NT2/D1 (cell line): Measurements from ENCODE around the gene CLEC19A.

ENCODE experiments used
- DNase-seq: peaks from one replicate; pipeline ENCODE4 v3.0.0-alpha.2; 2011; ENCODE audit warnings: low read depth, low spot score
- H3K27me3 ChIP-seq: 2 replicates; pipeline ENCODE4 v1.6.0; 2011; ENCODE audit warnings: mild to moderate bottlenecking; ENCODE audit not compliant: insufficient read length, insufficient read depth
- H3K36me3 ChIP-seq: 2 replicates; pipeline ENCODE4 v1.6.1; 2011; ENCODE audit warnings: mild to moderate bottlenecking, low read length, mixed read lengths; ENCODE audit not compliant: insufficient read depth, insufficient read length
- H3K4me1 ChIP-seq: 2 replicates; pipeline ENCODE4 v1.5.1; 2011; ENCODE audit not compliant: insufficient read depth, insufficient read length
- H3K4me3 ChIP-seq: 2 replicates; pipeline ENCODE4 v1.5.1; 2011; ENCODE audit warnings: low read depth; ENCODE audit not compliant: insufficient read length
- H3K9ac ChIP-seq: 2 replicates; pipeline ENCODE4 v1.6.0; 2011; ENCODE audit warnings: low read depth; ENCODE audit not compliant: insufficient read length
- H3K9me3 ChIP-seq: 2 replicates; pipeline ENCODE4 v1.5.1; 2011; ENCODE audit warnings: mild to moderate bottlenecking, low read length; ENCODE audit not compliant: insufficient read depth
- SUZ12 ChIP-seq: IDR thresholded peaks from 2 replicates; pipeline ENCODE4 v1.6.1; 2011; ENCODE audit not compliant: insufficient read length, insufficient read depth; ENCODE audit errors: extremely low read depth
- YY1 ChIP-seq: IDR thresholded peaks from 2 replicates; pipeline ENCODE4 v1.6.1; 2011; ENCODE audit not compliant: insufficient read length, insufficient read depth
- ZNF274 ChIP-seq: IDR thresholded peaks from 2 replicates; pipeline ENCODE4 v1.6.1; 2011; ENCODE audit warnings: mild to moderate bottlenecking, low read depth, low read length

Gene CLEC19A

DNA sequence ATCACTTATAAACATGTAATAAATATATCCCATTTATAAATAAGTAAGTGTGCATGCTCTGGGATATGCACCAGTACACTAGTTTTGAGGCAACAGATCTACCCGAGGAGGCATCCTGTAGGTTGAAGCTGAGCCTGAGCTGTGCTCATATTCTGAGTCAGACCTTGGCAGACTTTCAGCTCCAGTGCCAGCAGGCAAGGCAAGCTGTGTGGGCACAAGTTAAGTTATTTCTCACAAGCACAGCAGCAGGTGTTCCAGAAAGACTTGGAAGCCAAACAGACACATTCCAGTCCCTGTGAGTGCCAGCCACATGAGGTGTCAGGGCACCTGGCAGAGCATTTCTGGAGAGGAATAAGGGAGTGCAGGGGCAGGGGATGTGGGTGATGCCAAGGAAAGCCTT lies 1.3 kb upstream of the CLEC19A start:
- Histone ChIP-seq H3K27me3 (no peaks in the 10 kb centered on the region), H3K9me3 (peaks cover 7% of the 10 kb centered on the region), H3K4me1 (peaks cover 14% of the 10 kb centered on the region), H3K36me3 (no peaks in the 10 kb centered on the region), H3K4me3 (no peak overlapping the region), H3K9ac (no peak overlapping the region)
- no peak for TF ChIP-seq YY1
- no peak for TF ChIP-seq ZNF274
- TF ChIP-seq SUZ12: no peak
- DNase-seq: no peak

DNA sequence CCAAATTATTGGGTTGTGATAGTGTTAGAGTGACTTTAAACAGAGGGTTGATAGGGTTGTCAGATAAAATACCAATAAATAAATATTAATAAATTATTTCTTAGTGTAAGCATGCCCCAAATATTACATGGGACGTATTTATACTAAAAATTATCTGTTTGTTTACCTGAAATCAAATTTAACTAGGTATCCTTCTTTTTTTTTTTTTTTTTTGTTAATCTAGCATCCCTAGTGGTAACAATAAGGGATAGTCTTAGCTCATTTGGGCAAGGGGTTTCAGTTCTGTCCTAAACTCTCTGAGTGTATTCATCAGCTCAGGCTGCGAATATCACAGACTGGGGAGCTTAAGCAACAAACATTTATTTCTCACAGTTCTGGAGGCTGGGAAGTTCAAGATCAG lies 1.3 kb downstream of the CLEC19A start:
- Histone ChIP-seq H3K36me3 (no peaks in the 10 kb centered on the region), H3K27me3 (no peaks in the 10 kb centered on the region), H3K4me3 (no peak overlapping the region), H3K4me1 (peaks cover 22% of the 10 kb centered on the region), H3K9ac (no peak overlapping the region), H3K9me3 (no peaks in the 10 kb centered on the region)
- no peak for TF ChIP-seq ZNF274
- no peak for TF ChIP-seq YY1
- no peak for TF ChIP-seq SUZ12
- DNase-seq: no peak

DNA sequence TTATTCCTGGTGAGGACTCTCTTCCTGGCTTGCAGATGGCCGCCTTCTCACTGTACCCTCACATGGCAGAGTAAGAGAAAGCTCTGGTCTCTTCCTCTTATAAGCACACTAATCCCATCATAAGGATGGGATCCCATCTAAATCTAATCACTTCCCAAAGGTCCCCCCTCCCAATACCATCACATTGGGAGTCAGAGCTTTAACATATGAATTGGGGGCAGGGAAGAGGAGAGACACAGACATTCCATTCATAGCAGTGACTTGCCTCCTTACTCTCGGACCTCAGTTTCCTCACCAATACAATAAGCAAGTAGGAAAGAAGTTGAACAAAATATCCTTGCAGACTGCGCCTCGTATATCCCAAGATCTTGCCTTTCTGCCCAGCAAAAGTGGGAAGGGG lies 1.7 kb downstream of the CLEC19A start:
- DNase-seq: peak; percentile 63
- H3K9ac ChIP-seq: peak overlapping the region; percentile 11
- TF ChIP-seq YY1 (no peak), SUZ12 (no peak), ZNF274 (no peak)
- H3K36me3 ChIP-seq: no peaks in the 10 kb centered on the region
- no peaks in the 10 kb centered on the region for H3K27me3 ChIP-seq
- H3K4me3 ChIP-seq: no peak overlapping the region
- peaks cover 22% of the 10 kb centered on the region for H3K4me1 ChIP-seq
- H3K9me3 ChIP-seq: no peaks in the 10 kb centered on the region

DNA sequence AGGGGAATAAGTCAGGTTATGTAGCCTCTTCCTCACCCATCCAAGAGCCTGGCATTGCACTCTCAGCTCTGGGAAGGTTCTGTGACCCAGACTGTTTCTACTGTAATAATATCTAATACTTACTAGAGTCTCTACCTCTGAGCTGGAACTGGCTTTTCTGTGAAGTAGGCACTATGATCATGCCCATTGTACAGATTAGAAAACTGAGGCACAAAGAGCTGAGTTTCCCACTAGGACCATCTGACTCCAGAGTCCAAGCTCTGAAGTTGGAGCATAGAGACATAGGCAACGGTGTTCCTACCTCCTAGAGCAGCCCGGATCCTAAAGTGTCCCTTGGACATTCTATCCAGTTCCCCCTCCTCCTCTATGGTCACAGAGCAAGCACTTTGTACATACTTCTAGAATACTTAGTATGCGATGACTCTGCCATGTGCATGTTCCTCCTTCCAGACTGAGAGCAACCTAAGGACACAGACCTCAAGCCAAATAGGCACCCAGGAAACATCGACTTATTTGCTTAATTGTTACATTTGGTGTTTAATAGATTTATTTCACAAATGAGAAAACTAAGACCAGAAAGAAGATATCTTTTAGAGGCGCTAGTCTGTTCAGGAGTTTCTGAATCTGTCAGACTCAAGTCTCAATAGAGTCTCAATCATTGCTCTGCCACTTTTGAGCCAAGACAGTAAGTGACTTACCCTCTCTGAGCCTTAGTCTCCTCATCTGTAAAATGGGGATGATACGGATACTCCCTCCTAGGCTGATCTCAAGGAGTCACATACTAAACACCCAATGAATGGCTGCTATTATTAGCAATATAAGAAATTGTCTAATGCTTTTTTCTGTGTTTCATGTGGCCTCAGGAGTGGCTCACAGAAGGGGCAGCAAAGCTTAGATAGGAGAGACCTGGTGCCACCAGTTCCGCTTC lies 3.6 kb downstream of the CLEC19A start:
- Histone ChIP-seq H3K4me1 (peaks cover 22% of the 10 kb centered on the region), H3K9ac (peak overlapping the region; percentile 5), H3K36me3 (no peaks in the 10 kb centered on the region), H3K27me3 (no peaks in the 10 kb centered on the region), H3K9me3 (no peaks in the 10 kb centered on the region), H3K4me3 (no peak overlapping the region)
- DNase-seq: no peak
- TF ChIP-seq YY1: no peak
- TF ChIP-seq ZNF274: no peak
- TF ChIP-seq SUZ12: no peak

DNA sequence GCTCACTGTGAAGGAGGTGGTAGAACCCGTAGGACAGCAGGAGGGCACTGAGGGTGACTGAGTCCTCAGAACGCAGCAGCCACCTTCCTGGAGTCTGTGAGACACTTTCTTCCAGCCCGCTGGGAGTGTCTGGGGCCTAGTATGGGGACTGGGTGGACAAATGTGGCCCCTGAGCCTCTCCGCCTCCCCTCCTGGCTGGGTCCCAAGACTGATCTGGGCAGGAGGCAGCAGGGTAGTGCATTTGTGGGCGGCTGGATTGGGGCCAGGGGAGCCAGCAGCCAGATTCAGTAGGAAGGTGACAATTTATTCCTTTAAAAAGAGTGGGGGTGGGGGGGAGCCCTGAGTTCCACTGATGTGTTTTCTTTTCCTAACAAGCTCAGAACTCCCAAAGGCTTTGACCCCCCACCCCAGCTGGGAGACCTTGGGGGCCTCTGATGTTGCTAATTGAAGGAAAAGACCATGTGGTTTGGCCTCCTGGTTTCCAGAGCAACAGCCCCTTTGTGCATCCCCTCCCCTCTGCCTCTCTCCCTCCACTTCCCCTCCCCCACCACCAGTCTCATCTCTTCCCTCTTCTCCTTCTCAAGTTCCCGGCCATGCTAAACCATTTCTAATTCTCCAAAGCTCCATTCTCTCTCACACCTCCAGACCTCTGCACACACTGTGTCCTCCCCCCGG lies 4.4 kb downstream of the CLEC19A start:
- Histone ChIP-seq H3K9me3 (no peaks in the 10 kb centered on the region), H3K9ac (peak overlapping the region; percentile 5), H3K36me3 (no peaks in the 10 kb centered on the region), H3K4me3 (no peak overlapping the region), H3K4me1 (peaks cover 22% of the 10 kb centered on the region), H3K27me3 (no peaks in the 10 kb centered on the region)
- TF ChIP-seq YY1 (no peak), SUZ12 (no peak), ZNF274 (no peak)
- no peak for DNase-seq

GRCh38 chr16:19290860-19291259 lies 5.3 kb downstream of the CLEC19A start:
- no peak overlapping the region for H3K4me3 ChIP-seq
- no peaks in the 10 kb centered on the region for H3K9me3 ChIP-seq
- no peak for DNase-seq
- peaks cover 19% of the 10 kb centered on the region for H3K4me1 ChIP-seq
- no peaks in the 10 kb centered on the region for H3K27me3 ChIP-seq
- TF ChIP-seq YY1 (no peak), ZNF274 (no peak), SUZ12 (no peak)
- no peaks in the 10 kb centered on the region for H3K36me3 ChIP-seq
- no peak overlapping the region for H3K9ac ChIP-seq

- peak; percentile 74 for DNase-seq
- peaks cover 15% of the 10 kb centered on the region for H3K4me1 ChIP-seq
- no peak for TF ChIP-seq ZNF274
- TF ChIP-seq YY1: no peak
- TF ChIP-seq SUZ12: no peak
- H3K4me3 ChIP-seq: no peak overlapping the region
- H3K36me3 ChIP-seq: no peaks in the 10 kb centered on the region
- no peaks in the 10 kb centered on the region for H3K9me3 ChIP-seq
- no peaks in the 10 kb centered on the region for H3K27me3 ChIP-seq
- H3K9ac ChIP-seq: no peak overlapping the region
These were observed 5.9 kb downstream of the CLEC19A start for GRCh38 chr16:19291475-19291874.
